Skin of body (tissue), 2 donors: ENCODE data around the gene PLB1. TPM values are rescaled to one million over a fixed set of nuclear protein-coding genes. Genes with fewer than 3 reads are reported as not detected.

Source experiments
- DNase-seq: peaks from one replicate; lab custom pipeline; 2025; lab: John Stamatoyannopoulos, UW
- total RNA-seq: library from RNA; depleted of rRNA; stranded (reverse); fragments of >200 nt; gene quantifications from one replicate; pipeline ENCODE4 v1.2.3, GENCODE V29; 2014

PLB1 gene
- total RNA-seq, 1 donor from 2014 or later = 7.2 TPM

DNA sequence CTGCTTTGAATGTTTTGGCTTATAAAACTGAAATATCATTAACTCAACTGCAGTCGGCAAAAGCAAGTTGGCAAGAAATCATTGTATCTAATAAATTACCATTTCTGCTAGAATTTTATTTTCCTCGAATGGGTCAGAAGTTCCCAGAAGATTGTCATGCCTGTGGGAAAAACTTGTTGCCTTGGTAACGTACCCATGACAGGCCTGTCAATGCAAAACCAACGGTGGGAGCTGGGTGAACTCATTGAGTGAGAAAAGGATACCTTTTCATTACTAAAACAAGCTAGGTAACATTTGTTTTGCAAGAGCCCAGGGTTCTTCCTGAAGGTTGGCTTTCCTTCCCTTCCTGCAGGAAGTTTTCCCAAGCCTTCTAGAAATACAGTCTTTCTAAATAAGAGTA, 9.5 kb downstream of the PLB1 start:
- DNase-seq = no peak

DNA sequence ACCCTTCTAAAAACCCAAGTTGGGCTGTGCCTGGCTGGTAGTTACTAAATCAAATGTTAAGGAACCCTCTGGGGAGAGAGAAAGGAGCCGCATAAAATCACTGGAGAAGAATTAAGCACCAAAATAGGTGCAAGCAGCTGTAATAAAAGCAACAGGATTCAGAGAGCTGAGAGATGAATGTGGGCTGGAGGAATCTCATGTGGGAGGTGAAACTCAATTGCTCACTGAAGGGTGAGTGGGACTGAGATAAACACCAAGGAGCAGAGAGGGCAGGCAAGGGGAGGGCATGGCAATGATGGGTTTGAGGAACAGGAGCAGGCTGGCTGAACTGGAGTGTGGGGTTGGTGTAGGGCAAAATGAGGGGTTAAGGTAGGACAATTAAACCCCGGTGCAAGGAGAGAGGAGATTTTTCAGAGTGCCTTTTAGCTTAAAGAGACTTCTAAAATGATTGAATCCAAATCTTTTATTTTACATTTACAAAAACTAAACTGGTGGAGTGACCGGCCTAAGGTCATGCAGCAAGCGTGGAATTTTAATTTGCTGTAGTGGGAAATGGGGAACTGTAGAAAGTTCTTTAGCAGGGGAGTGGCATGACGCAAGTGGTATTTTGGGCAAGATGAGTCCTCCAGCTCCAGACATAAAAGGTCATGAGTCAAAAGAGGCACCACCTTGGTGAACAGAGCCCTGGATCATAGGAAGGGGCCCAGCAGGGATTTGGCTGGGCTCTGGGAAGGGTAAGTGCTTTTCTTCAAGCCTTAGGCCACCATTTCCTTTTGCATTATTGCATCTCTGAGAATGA, 10.5 kb downstream of the PLB1 start:
- no peak for DNase-seq

DNA sequence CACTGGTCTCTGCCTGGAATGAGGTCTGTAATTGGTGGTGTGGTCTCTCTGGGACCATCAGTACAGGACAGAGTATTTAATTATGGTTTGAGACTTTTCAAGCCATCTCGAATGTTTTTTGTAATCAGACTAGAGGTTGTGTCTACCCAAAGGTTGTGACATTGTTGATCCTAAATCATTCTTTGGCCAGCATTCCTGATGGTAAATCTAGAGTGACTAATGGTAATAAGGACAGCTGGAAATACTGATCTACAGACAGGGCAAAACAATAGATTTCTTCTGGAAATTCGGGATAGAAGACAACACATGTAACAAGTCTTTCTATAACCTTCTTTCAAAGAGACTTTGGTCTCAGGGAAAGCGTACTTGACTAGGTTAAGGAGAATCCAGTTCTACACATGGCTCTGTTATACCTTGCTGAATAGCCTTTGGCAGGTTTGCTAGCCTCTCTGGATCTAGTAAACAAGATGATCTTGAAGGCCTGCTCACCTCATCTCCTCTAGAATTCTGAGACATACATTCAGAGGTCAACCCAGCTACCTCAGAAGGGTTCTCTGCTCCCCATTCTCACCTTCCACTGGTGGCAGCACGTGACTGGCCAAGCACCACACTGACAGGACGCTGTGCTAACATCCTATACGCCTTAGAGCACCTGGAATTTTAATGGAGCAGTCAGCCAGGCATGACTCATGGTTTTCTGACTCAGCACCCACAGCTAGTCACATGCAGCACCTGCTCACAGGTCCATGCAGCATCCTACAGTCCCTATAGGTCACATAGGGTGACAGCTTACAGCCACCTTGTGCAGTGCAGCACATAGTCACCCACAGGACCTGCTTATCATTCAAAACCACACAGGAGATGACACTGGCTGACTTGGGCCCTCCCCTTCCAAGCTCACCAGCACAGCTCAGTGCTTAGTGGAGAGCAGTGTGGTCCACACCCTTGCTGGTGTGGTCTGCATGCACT, 12.2 kb downstream of the PLB1 start:
- DNase-seq = no peak

DNA sequence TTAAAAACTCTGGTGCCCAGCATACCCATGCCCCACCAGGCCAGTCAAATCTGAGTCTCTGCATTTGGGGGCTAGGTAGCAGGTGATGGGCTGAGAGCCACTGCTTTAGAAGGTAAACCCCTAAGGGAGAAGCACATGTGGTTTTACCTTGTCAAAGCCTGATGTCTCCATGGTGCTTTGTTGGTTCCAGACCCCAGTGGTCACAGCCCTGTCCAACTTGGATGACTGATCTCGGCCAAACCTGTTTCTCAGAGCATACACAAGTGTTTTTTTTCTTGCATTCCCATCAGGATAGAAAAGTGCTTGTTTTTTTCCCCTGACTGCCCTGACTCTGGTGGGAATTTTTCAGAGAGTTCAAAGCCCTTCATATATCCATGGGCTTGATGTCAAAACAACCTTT, 13.5 kb downstream of the PLB1 start:
- no peak for DNase-seq

DNA sequence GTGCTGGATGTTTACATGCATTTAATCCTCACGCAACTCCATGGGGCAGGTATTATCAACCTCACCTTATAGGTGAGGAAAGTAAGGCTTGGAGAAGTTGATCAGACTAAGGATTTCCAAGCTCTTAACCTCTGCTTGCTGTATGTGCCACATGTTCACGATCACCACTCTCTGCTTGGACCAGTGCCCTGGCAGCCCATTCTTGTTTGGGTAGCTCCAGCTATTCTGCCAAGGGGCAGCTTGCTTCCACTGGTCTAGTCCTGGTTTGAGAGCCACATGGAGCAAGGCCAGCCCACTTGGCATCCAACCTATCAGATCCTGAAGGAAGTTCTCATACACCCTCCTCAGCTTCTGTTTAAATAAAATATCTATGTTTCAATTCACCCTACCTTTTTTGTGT, 14.3 kb downstream of the PLB1 start:
- no peak for DNase-seq

DNA sequence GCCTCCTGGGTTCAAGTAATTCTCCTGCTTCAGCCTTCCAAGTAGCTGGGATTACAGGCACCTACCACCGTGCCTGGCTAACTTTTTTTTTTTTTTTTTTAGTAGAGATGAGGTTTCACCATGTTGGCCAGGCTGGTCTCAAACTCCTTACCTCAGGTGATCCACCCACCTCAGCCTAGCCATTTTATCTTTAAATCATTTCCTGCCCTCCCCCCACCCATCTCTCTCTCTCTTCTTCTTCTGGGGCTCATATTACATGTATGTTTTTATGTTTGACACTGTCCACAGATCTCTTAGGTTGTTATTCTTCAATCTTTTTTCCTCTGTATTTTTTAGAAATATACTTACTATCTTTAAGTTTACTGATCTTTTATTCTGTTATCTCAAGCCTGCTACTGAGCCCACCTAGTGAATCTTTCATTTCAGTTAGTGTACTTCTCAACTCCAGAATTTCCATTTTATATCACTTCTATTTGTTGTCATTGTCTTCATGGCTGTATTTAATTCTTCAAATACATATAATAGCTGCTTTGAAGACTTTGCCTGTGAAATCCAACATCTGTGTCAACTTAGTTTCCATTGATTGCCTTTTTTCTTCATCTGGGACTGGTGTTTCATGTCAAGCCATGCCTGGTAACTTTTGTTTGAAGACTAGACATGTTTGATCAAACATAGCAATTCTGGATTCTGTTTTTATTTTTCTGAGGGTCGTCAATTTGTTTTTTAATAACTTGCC, 16.2 kb downstream of the PLB1 start:
- DNase-seq = no peak

DNA sequence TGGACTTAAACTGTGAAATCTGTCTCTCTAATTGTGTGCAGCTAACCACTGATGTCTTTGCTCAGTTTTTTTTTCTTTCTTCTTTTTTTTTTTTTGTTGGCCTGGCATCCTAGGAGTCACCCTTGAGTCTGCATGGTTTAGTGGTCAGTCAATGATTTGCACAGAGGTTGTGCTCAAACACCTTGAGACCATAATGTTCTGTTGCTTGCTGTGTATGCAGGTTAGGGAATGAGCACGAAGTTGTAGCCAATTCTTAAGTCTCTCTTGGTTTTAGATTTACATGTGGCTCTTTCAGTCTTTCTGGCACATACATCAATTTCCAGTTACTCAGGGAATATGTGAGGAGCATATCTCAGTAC, 16.7 kb downstream of the PLB1 start:
- no peak for DNase-seq

DNA sequence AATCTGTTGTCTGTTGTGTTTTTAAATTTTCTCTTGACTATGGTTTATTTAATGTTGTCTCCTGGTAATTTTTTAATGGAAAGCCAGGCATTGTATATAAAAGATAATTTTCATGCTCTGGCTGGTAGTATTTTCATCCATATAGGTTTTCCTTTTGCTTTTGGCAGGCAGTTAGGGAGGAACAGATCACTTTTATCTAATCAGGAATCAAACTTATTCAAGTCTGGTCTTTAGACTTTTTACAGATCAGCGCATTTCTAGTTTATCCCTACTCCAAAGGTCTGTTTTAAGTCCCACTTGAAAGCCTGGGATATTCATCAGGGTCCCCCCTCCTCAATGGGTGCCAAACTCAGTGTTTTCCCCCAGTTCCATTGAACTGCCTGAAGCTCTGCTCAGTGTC, 17.2 kb downstream of the PLB1 start:
- no peak for DNase-seq

DNA sequence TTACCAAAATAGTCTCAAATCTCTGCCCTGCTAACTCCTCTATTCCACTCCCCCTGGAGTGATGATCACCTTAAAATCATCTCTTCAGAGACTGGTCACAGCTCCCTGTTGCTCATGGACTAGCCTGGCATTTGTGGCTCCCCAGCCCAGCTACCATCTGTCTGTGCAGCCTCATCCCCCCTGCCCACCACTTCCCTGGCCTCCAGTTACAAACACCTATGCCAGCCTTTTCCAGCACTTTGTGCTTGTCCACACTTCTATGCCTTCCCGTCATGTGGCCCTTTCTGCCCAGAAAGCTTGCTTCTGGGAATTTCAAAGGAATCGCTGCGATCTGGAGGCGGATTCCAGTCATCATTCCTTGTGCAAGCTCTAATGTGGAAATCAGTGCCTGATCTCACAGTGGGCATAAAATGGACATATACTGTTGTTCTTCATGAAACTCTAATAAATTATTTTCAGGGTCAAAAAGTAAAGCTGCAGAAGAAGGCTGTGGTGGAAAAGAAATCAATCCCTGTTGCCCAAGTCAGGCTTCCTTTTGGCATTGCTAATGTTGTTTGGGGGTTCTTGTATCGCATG, 19.4 kb downstream of the PLB1 start:
- DNase-seq = no peak

DNA sequence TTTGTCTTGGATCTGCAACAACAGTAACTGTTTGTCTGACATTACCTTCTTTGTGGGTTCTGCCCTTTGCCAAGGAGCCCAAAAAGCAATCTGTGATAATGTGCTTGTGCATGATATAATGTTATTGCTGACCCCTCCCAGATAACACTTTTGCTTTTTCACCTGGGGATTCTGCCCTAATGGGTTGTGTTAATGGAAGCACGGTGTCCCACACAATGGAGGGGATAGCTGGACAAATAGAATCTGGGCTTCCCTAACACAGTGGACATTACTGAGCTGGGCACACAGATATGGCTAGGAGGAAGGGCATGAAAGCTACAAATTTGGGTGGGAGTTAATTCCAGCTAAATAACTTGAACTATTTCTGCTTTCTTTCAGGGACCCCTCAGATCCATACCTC, 20.6 kb downstream of the PLB1 start:
- no peak for DNase-seq

DNA sequence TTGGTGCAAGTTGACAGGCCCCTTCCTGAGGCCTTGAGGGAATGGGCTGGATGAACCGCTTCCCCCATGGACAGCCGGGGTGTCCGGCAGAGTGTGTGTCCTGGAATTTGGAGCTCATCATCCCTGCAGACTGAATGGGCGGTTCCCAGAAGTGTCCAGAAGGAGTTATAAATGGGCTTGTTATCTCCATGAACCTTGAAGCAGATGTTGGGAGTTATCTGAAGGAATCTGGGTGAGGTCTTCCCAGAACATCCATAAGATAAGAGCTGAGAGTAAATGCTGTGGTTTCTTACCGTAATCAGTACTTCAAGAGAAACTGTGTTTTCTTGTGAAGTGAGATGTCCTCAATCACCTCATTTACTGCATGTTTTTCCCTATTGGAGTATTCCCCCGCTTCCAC, 21.1 kb downstream of the PLB1 start:
- DNase-seq = no peak

DNA sequence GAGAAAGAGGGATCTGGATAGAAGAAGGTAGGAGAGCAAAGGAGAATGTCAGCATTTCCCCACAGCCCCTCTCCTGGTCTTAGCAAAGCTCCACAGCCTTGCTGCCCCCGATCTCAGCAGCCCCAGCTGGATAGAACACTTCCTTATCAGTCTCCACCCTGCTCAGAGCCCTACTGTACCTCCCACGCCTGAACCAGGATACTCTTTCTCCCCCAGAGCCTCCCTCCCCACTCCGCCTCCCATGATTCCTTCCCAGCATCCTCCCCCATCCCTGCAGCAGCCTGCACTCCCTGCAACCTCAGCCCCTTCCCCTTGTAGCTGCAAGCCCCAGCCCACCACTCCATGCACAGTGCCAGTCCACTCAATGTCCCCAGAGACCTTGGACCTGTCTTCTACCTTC, 25.8 kb downstream of the PLB1 start:
- no peak for DNase-seq

DNA sequence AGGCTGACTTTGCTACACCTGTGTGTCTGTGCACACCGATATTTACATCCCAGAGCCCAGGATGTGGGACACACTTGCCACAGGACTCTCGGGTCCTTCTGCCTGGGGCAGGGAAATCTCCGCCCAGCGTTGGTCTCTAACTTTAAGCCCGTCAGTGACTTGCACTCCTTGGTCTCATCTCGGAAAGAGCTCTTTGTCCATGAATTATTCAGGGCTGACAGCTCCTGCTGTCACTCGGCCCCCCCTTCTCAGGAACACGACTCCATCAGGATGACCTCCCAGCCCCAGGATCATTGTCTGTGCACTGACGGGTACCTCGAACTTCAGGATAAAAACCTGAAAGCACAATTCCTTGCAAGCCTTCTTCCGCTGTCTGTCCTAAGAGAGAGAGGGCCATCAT, 26.6 kb downstream of the PLB1 start:
- no peak for DNase-seq

DNA sequence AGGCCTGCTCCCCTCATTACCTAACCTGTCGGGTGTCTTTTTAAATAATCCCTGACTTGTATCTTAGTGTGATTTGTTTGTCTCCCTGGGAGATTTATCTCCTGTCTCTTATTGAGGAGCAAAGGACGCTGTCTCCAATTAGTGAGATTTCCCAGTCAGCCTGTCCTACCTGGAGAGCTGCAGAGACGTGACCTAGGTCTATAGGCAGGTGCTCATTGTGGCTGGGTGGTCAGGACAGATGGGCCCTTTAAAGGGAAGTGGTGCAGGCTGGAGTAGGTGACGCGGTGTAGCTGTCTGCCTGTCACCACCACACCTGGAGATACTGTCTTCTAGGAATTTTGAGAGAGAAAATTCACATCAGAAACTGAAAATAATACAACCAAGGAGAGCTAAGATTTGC, 28.0 kb downstream of the PLB1 start:
- no peak for DNase-seq

DNA sequence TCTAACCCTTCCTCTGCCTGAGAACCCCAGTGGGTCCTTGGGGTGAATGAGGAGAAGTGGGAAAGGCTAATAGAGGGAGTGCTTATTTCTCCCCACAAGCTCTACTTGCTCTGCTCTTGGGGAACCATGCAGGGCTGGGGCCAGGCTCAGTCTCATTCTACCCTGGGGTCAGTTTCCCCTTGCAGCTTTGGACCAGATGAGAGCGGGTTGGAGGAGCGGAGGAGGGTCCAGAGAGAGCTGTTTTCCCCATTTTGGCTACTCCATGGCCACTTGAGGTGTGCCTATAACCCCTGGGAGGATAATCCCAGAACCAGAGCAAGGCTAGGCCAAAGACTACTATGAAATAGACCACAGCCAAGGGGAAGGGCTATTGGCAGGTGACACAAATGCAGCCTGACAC, 29.6 kb downstream of the PLB1 start:
- DNase-seq = no peak

DNA sequence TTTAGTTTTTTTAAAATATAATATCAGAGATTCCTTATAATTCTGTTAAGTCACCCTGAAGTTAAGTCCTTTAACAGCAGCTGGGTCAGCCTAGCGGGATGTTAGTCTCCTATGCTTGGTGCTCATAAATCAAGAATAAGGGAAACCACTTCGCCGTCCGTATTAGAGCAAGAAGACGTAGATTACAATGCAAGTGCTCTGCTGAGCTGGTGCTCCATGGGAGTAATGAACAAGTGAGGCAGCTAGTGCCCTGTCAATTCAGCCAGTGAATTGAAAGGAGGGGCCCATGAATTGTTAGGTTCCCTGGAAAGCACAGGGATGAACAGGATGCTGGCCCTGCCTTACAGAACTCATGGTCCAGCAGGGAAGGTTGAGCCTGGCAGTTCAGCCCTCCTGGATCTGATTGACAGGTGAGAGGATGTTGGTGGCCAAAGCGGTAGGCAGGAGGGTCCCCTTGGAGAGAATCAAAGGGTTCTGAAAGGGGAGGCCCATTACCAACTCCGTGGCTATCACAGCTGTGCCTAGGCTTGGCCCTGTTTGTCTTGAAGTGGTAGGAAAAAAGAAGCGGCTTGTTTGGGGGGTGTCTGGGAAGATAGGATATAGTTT, 30.8 kb downstream of the PLB1 start:
- no peak for DNase-seq

DNA sequence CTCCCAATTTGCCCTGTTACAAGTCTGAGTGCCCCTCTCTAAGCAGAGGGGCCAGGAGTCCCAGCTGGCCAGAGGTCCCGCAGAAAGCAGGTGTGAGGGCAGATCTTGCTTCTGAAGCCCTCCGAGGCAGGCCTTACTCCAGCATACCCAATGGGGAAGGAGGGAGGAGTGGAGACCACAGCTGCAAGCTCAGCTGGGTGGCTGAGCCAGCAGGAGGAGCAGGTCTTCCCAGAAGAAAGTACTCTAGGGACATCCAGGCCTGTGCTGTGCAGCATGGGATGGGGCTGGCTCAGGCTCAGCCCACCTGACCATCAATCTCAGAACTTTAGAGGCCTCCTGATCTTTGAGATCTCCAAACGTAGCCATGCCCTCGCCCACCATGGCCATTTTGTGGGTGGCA, 31.3 kb downstream of the PLB1 start:
- DNase-seq = no peak

DNA sequence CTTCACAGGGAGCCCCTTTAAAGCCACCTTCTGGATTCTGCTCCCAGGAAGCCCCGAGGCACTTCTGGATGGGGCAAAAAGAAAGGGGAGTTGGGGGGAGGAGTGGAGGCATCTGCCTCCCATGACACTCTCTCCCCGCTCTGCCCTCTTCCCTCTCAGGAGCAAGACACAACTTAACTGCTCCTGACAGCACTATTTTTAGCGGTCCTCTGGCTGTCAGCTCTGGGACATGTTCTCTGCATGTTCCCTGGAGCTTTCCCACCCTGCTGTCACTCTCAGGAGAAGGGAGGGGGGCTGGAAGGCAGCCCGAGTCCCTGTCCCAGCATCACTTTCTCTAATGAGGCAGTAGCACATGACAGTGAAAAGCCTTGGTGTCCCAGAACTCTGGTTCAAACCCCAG, 32.3 kb downstream of the PLB1 start:
- no peak for DNase-seq

DNA sequence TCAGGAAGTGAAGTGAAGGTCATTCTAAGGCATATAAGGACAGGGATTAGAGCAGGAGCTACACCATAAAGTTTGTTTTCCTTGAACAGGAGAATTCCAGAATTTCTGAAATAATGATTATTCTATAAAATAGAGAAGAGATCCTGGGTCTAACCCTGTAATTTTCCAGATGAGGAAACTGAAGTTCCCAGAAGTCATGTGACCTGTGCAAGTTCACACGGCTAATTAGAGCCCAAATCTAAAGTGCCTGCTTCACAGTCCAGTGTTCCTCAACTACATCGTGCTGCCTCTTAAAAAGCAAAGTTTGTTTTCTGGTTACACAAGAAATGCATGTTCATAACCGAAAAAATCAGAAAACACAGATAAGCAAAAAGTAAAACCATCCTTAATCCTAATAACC, 34.9 kb downstream of the PLB1 start:
- no peak for DNase-seq

DNA sequence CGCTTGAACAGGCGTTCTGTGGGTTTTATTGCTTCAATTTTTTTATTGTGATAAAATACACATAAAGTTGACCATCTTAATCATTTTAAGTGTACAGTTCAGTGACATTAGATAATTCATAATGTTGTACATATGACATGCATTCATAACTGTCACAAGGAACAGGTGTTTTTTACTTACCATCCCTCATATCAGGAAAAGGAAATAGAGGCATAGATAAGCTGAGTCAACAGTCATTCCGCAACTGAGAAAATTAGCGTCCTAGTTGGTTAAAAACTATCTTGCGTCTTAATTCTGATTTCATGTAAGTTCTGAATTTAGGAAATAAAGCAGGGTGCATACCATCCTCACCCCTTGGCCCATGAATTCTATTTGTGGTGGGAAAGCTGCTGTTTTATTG, 36.5 kb downstream of the PLB1 start:
- no peak for DNase-seq

DNA sequence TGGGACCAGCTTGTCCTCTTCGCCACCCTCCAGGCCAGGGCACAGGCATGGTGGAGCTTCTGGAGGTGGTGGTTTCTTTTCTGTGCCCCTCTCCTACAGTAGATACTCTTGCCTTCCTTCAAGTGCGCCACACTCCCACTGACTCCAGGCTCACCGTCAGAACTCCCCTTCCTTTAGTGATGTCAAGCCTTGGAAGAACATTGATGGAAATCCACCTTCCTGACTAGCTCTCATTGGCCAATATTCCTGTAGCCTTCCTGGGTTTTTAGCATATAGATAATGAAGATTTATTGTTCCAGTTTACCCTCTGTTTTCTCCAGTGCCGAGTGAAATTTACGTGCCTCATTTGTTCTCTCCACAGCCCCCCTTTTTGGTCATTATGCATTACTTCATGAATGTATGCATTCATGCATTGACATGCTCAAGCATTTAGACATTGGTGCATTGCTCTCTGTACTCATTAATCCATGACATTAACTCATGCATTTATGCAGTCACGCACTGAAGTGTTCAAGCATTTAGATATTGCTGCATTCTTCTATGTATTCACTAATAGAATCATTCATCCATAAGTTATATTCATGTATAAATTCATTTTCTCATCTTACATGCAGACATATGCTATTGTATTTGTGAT, 37.3 kb downstream of the PLB1 start:
- no peak for DNase-seq
